K562 (cell line): ENCODE results near the gene TMEM248.

Source experiments
- BMI1 ChIP-seq: fragments of 150-350 bp; IDR thresholded peaks from 2 replicates; pipeline ENCODE4 v1.6.1; 2014; ENCODE audit warnings: low read length
- CHD1 ChIP-seq: fragments of 200-600 bp; sonication (generic); IDR thresholded peaks from one replicate; pipeline ENCODE4 v1.6.1; 2012; ENCODE audit warnings: mild to moderate bottlenecking, moderate library complexity, low read length, inconsistent platforms
- DEAF1 ChIP-seq: fragments of 450-650 bp; formaldehyde crosslinking; IDR thresholded peaks from 2 replicates; pipeline ENCODE4 v1.4.0; 2020; ENCODE audit warnings: mild to moderate bottlenecking, moderate library complexity
- FOXK1 ChIP-seq: sonication (generic); formaldehyde crosslinking; IDR thresholded peaks from 2 replicates; pipeline ENCODE4 v1.8.0; 2022; ENCODE audit warnings: missing genetic modification reagents, mild to moderate bottlenecking, borderline replicate concordance
- MCM5 ChIP-seq: fragments of 450-650 bp; IDR thresholded peaks from 2 replicates; pipeline ENCODE4 v1.6.1; 2016; ENCODE audit warnings: low read depth
- PML ChIP-seq: IDR thresholded peaks from 2 replicates; pipeline ENCODE4 v1.6.1; 2012; ENCODE audit warnings: low read length, inconsistent platforms
- POLR2AphosphoS5 ChIP-seq: IDR thresholded peaks from 2 replicates; pipeline ENCODE4 v1.6.1; 2011; ENCODE audit warnings: mild to moderate bottlenecking, low read depth, low read length, moderate library complexity; ENCODE audit not compliant: control insufficient read depth, insufficient read depth
- ZBTB11 ChIP-seq, 3 experiments: fragments of 200-800 bp in 1 of 3; fragments of 250-450 bp in 1 of 3; fragments of 450-650 bp in 1 of 3; sonication (Bioruptor Pico) in 1 of 3; sonication (Bioruptor generic) in 1 of 3; formaldehyde crosslinking in 1 of 3; IDR thresholded peaks; 2 replicates each; pipeline versions ENCODE4 v1.6.1 to v1.8.0; 2016 to 2022; ENCODE audit warnings: mild to moderate bottlenecking in 2 of 3, missing genetic modification characterization in 2 of 3, missing compliant biosample characterization in 1 of 3, moderate library complexity in 1 of 3
- ZBTB17 ChIP-seq: fragments of 450-650 bp; formaldehyde crosslinking; IDR thresholded peaks from 2 replicates; pipeline ENCODE4 v1.4.0; 2020; ENCODE audit warnings: mild to moderate bottlenecking

- TF ChIP-seq ZBTB11 (CRISPR knock-in tag; IDR thresholded peaks at IDR 0.05) = no peak
- TF ChIP-seq ZBTB17 (CRISPR knock-in tag) = no peak
- no peak for TF ChIP-seq PML
- TF ChIP-seq FOXK1 (CRISPR knock-in tag) = no peak
- 0 out of 2 replicates have a peak, but pooled peaks have one; percentile 10 for TF ChIP-seq DEAF1 (CRISPR knock-in tag)
- no peak for TF ChIP-seq BMI1
- no peak for TF ChIP-seq MCM5
- no peak for TF ChIP-seq CHD1
- no peak for TF ChIP-seq POLR2AphosphoS5
Observed at GRCh38 chr7:66899552-66900280, 21.3 kb upstream of the TMEM248 start.
